OCI-LY3 (cell line): ENCODE results near the gene NRG2.

Experiments used
- H2AFZ ChIP-seq: fragments of 200-600, 300-600 bp; shearing (Covaris generic); 2 replicates; pipeline ENCODE4 v1.6.0; 2014; ENCODE audit warnings: antibody characterized with exemption, low read depth, low read length
- H3K27ac ChIP-seq: fragments of 200-600, 300-600 bp; sonication (generic); 2 replicates; pipeline ENCODE4 v1.5.1; 2014; ENCODE audit warnings: mild to moderate bottlenecking, low read length, moderate library complexity, mixed read lengths
- H3K27me3 ChIP-seq: fragments of 200-600, 300-600 bp; sonication (generic); 2 replicates; pipeline ENCODE4 v1.6.1; 2014; ENCODE audit warnings: low read depth, low read length, mixed read lengths
- H3K36me3 ChIP-seq: fragments of 200-600, 300-600 bp; sonication (generic); replicated peaks from 2 replicates; pipeline ENCODE3; 2014; ENCODE audit warnings: low read depth, low read length, mixed read lengths
- H3K4me1 ChIP-seq: fragments of 300-600, 200-600 bp; sonication (generic); 2 replicates; pipeline ENCODE4 v1.6.1; 2014; ENCODE audit warnings: low read length, mixed read lengths
- H3K4me2 ChIP-seq: fragments of 200-600, 300-600 bp; sonication (generic); 2 replicates; pipeline ENCODE4 v1.6.1; 2014; ENCODE audit warnings: low read length, mixed read lengths
- H3K4me3 ChIP-seq: fragments of 300-600, 200-600 bp; sonication (generic); 2 replicates; pipeline ENCODE4 v1.5.1; 2014; ENCODE audit warnings: antibody characterized with exemption, mild to moderate bottlenecking, low read length, moderate library complexity
- H3K79me2 ChIP-seq: fragments of 300-600, 200-600 bp; shearing (Covaris generic); 2 replicates; pipeline ENCODE4 v1.6.1; 2014; ENCODE audit warnings: mild to moderate bottlenecking, low read length, mixed read lengths
- H3K9ac ChIP-seq: fragments of 300-600, 200-600 bp; shearing (Covaris generic); 2 replicates; pipeline ENCODE4 v1.6.0; 2014; ENCODE audit warnings: mild to moderate bottlenecking, low read length, moderate library complexity
- H3K9me3 ChIP-seq: fragments of 200-600, 300-600 bp; shearing (Covaris generic); 2 replicates; pipeline ENCODE4 v1.6.1; 2014; ENCODE audit warnings: low read length, mixed read lengths; ENCODE audit not compliant: insufficient read depth
- H4K20me1 ChIP-seq: fragments of 200-600, 300-600 bp; sonication (generic); 2 replicates; pipeline ENCODE4 v1.6.1; 2016; ENCODE audit warnings: low read length, mixed read lengths; ENCODE audit not compliant: insufficient read depth
- EZH2phosphoT487 ChIP-seq: fragments of 200-600 bp; shearing (Covaris generic); IDR thresholded peaks from 2 replicates; pipeline ENCODE4 v1.6.1; 2018; ENCODE audit warnings: antibody characterized with exemption, mixed run types, low read depth
- TF ChIP-seq, protein P1 (sequence below): fragments of 200-600, 300-600 bp; sonication (generic); IDR thresholded peaks from 2 replicates; pipeline ENCODE4 v1.5.1; 2014; ENCODE audit warnings: antibody characterized with exemption, low read length, low read depth

The NRG2 gene

DNA sequence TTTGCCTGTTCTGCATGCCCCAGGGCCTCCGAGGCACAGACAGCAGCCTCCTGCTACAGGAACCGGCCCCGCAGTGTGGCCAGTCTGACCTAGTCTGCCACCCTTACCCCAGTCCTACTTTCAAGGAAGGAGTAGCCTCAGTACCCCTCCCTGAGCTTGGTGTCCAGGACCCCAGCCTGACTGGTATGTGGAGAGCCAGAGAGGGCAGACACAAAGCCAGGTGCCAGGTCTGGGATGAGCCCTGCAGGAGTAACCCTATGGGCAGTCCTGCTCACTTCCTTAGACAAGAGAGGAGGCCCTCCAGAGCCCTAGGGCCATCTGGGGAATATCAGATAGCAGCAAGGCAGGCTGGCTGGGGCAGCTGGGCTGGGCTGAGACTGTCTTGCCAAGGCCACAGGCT lies 67.8 kb downstream of the NRG2 start:
- H3K4me1 ChIP-seq: no peaks in the 10 kb centered on the region
- H2AFZ ChIP-seq: no peak overlapping the region
- no peak overlapping the region for H3K4me2 ChIP-seq
- TF ChIP-seq, protein P1, sequence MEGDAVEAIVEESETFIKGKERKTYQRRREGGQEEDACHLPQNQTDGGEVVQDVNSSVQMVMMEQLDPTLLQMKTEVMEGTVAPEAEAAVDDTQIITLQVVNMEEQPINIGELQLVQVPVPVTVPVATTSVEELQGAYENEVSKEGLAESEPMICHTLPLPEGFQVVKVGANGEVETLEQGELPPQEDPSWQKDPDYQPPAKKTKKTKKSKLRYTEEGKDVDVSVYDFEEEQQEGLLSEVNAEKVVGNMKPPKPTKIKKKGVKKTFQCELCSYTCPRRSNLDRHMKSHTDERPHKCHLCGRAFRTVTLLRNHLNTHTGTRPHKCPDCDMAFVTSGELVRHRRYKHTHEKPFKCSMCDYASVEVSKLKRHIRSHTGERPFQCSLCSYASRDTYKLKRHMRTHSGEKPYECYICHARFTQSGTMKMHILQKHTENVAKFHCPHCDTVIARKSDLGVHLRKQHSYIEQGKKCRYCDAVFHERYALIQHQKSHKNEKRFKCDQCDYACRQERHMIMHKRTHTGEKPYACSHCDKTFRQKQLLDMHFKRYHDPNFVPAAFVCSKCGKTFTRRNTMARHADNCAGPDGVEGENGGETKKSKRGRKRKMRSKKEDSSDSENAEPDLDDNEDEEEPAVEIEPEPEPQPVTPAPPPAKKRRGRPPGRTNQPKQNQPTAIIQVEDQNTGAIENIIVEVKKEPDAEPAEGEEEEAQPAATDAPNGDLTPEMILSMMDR: no peak
- no peak for TF ChIP-seq EZH2phosphoT487
- H3K9me3 ChIP-seq: no peaks in the 10 kb centered on the region
- H3K27ac ChIP-seq: no peak overlapping the region
- no peak overlapping the region for H3K4me3 ChIP-seq
- H3K9ac ChIP-seq: no peak overlapping the region
- H3K79me2 ChIP-seq: no peaks in the 10 kb centered on the region
- H4K20me1 ChIP-seq: no peaks in the 10 kb centered on the region
- H3K27me3 ChIP-seq: peaks cover 9% of the 10 kb centered on the region; the same call in 1 of the 2 replicates
- no peaks in the 10 kb centered on the region for H3K36me3 ChIP-seq

DNA sequence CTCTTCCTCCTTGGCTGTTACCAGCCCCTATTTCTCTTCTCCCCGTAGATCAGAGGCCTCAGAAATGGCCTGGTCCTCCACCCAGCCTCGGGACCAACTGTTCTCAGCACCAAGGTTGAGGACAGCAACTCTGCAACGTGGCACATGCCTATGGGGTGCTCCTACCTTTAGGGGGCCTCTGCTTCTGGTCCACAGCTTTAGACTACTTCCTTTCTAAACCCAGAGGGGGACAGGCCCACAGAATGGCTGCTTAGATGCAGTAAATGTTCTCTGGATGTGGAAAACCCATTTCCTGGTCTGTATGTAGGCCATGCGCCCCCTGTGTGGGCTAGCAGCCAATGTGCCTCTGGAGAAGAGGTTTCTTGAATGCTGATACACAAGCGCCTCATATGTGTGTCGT lies 68.4 kb downstream of the NRG2 start:
- Histone ChIP-seq H3K9me3 (no peaks in the 10 kb centered on the region), H3K36me3 (no peaks in the 10 kb centered on the region), H3K79me2 (no peaks in the 10 kb centered on the region), H3K4me2 (no peak overlapping the region), H4K20me1 (no peaks in the 10 kb centered on the region), H3K4me1 (no peaks in the 10 kb centered on the region), H3K27ac (no peak overlapping the region), H3K9ac (no peak overlapping the region), H3K27me3 (0 out of 2 replicates have a peak, but pooled peaks cover 6% of the 10 kb centered on the region), H2AFZ (no peak overlapping the region), H3K4me3 (no peak overlapping the region)
- TF ChIP-seq EZH2phosphoT487: no peak
- TF ChIP-seq, protein P1: no peak

GRCh38 chr5:139971202-139971725 lies 71.8 kb downstream of the NRG2 start:
- Histone ChIP-seq H3K4me1 (no peaks in the 10 kb centered on the region), H3K9me3 (no peaks in the 10 kb centered on the region), H3K4me3 (no peak overlapping the region), H2AFZ (no peak overlapping the region), H4K20me1 (no peaks in the 10 kb centered on the region), H3K36me3 (no peaks in the 10 kb centered on the region), H3K27ac (no peak overlapping the region), H3K27me3 (no peaks in the 10 kb centered on the region), H3K9ac (no peak overlapping the region), H3K4me2 (no peak overlapping the region), H3K79me2 (no peaks in the 10 kb centered on the region)
- TF ChIP-seq EZH2phosphoT487: no peak
- TF ChIP-seq, protein P1: no peak

- no peaks in the 10 kb centered on the region for H3K36me3 ChIP-seq
- H3K4me1 ChIP-seq: no peaks in the 10 kb centered on the region
- H3K4me2 ChIP-seq: no peak overlapping the region
- no peaks in the 10 kb centered on the region for H3K79me2 ChIP-seq
- no peaks in the 10 kb centered on the region for H4K20me1 ChIP-seq
- no peaks in the 10 kb centered on the region for H3K27me3 ChIP-seq
- H3K27ac ChIP-seq: no peak overlapping the region
- H2AFZ ChIP-seq: no peak overlapping the region
- no peak overlapping the region for H3K9ac ChIP-seq
- TF ChIP-seq, protein P1: no peak
- TF ChIP-seq EZH2phosphoT487: no peak
- no peaks in the 10 kb centered on the region for H3K9me3 ChIP-seq
- H3K4me3 ChIP-seq: no peak overlapping the region
Observed at GRCh38 chr5:139969318-139969717, 73.8 kb downstream of the NRG2 start.
